ENCODE results near the gene RNLS. TPM values are rescaled to one million over a fixed set of nuclear protein-coding genes. Genes with fewer than 3 reads are reported as not detected.

RNLS gene
- total RNA-seq, 4 donors from 2014 or later: 10.6 to 38.7 (median 28.2) TPM

GRCh38 chr10:88428976-88429375, 154.1 kb downstream of the RNLS start:
- peak in 1 of 2 donors; percentile 17 for DNase-seq

DNA sequence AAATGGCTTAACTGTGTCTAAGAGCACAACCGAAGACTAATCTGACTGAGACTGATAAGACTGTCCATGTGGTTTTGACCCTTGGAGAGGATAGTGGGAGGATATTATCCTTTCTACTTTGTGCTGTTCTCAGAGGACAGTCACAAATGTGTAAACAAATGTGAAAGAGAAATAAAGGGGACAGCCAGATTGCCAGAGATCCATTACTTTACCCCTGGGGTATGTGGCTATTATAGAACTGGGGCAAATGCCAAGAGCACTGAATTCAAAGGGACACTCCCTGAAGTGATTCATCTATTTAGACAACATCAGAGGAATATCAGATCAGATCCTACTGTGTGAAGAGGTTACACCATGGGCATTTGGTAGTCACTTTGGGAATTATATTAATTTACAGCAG, 154.7 kb downstream of the RNLS start:
- TF ChIP-seq CTCF (IDR thresholded peaks at IDR 0.05) (no peak), POLR2A (IDR thresholded peaks at IDR 0.05) (no peak)
- Histone ChIP-seq H3K4me1 (peaks cover under 1 to 9% of the 10 kb centered on the region in 2 donors), H3K36me3 (no peaks in the 10 kb centered on the region), H3K9me3 (no peaks in the 10 kb centered on the region), H3K4me3 (replicated peaks in 1 of 3) (no peak overlapping the region), H3K27me3 (no peaks in the 10 kb centered on the region), H3K27ac (no peak overlapping the region)
- intact Hi-C loops (cut with DNase I): no loop called here
- WGBS, 2 donors: 58 to 62% methylated on average over 1 of the region's 1 CpG
- no peak for DNase-seq

More at GRCh38 chr10:88428976-88429375, 154.1 kb downstream of the RNLS start:
- Histone ChIP-seq H3K27me3 (no peaks in the 10 kb centered on the region), H3K27ac (no peak overlapping the region), H3K4me3 (replicated peaks in 1 of 3) (no peak overlapping the region), H3K9me3 (no peaks in the 10 kb centered on the region), H3K36me3 (no peaks in the 10 kb centered on the region), H3K4me1 (peaks cover 5 to 13% of the 10 kb centered on the region in 2 donors)
- 73 to 87% methylated on average over 1 of the region's 1 CpG for WGBS, 2 donors
- intact Hi-C loops (cut with DNase I): no loop called here
- TF ChIP-seq POLR2A (IDR thresholded peaks at IDR 0.05) (no peak), CTCF (IDR thresholded peaks at IDR 0.05) (no peak)

- Histone ChIP-seq H3K9me3 (no peaks in the 10 kb centered on the region), H3K27ac (no peak overlapping the region), H3K27me3 (no peaks in the 10 kb centered on the region), H3K4me1 (peaks cover 0 to 3% of the 10 kb centered on the region in 2 donors), H3K4me3 (replicated peaks in 1 of 3) (no peak overlapping the region), H3K36me3 (no peaks in the 10 kb centered on the region)
- no peak for DNase-seq
- 93 to 96% methylated on average over 2 of the region's 2 CpGs for WGBS, 2 donors
- TF ChIP-seq POLR2A (IDR thresholded peaks at IDR 0.05) (no peak), CTCF (IDR thresholded peaks at IDR 0.05) (no peak)
- intact Hi-C loops (cut with DNase I): no loop called here
These were observed 156.1 kb downstream of the RNLS start for GRCh38 chr10:88427024-88427423.

- Histone ChIP-seq H3K4me1 (peaks cover 0 to 3% of the 10 kb centered on the region in 2 donors), H3K4me3 (replicated peaks in 1 of 3) (no peak overlapping the region), H3K27ac (no peak overlapping the region), H3K9me3 (no peaks in the 10 kb centered on the region), H3K36me3 (no peaks in the 10 kb centered on the region), H3K27me3 (no peaks in the 10 kb centered on the region)
- intact Hi-C loops (cut with DNase I): no loop called here
- 77 to 79% methylated on average over 5 of the region's 5 CpGs for WGBS, 2 donors
- no peak for DNase-seq
- TF ChIP-seq POLR2A (IDR thresholded peaks at IDR 0.05): no peak
- TF ChIP-seq CTCF (IDR thresholded peaks at IDR 0.05): no peak
These were observed 158.2 kb downstream of the RNLS start for GRCh38 chr10:88424881-88425280.

DNA sequence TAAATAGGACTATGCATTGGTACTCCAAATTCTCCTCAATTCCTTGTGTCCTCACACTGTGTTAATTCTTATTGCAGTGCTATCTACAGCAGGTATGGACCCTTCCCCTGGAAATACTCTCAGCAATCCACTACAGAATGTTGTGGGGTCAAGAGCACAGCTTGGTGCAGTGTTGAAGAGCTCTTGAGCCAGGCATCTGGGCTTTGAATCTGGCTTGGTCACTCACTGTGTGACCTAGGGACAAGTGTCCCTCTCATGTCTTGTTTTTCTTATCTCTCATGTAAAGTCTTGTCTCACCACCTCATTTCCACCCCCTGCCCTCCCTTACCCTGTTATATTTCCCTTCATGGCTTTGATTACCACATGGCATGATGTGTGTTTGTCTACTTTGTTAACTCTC, 159.4 kb downstream of the RNLS start:
- no peak overlapping the region for H3K27ac ChIP-seq
- TF ChIP-seq POLR2A (IDR thresholded peaks at IDR 0.05): no peak
- TF ChIP-seq CTCF (IDR thresholded peaks at IDR 0.05): no peak
- H3K27me3 ChIP-seq: no peaks in the 10 kb centered on the region
- peaks cover 0 to 3% of the 10 kb centered on the region in 2 donors for H3K4me1 ChIP-seq
- DNase-seq: no peak
- H3K9me3 ChIP-seq: no peaks in the 10 kb centered on the region
- intact Hi-C loops (cut with DNase I): no loop called here
- no peaks in the 10 kb centered on the region for H3K36me3 ChIP-seq
- no peak overlapping the region for H3K4me3 ChIP-seq (replicated peaks in 1 of 3)

Data from thyroid gland (tissue), 4 donors.